NCI-H82 treated with DMSO at 0.1 percent for 48 hours (cell line): ENCODE measurements around the gene POR.
"Not testable (repeated sequence)": the region's sequence is repeated elsewhere in the genome, so short reads cannot be mapped to it uniquely, and the experiment has no call there.

Experiments
- DNase-seq: peaks from one replicate; lab custom pipeline; 2025; ENCODE audit not compliant: unreplicated experiment; lab: John Stamatoyannopoulos, UW

Gene POR

GRCh38 chr7:76016191-76016947 is 101.4 kb downstream of the POR start:
- DNase-seq = no peak

DNA sequence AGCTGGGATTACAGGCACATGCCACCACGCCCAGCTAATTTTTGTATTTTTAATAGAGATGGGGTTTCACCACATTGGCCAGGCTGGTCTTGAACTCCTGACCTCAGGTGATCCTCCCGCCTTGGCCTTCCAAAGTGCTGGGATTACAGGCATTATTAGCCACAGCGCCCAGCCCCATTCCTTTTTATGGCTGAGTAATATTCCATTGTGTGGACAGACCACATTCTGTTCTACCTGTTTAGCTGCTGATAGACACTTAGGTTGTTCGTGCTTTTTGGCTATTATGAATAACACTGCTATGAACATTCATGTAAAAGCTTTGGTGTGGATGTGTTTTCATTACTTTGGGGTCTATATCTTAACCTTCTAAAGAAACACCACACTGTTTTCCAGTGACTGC is 103.6 kb downstream of the POR start:
- DNase-seq = not testable (repeated sequence)

- DNase-seq = peak; percentile 18
These were observed 105.2 kb downstream of the POR start for GRCh38 chr7:76020031-76020714.

DNA sequence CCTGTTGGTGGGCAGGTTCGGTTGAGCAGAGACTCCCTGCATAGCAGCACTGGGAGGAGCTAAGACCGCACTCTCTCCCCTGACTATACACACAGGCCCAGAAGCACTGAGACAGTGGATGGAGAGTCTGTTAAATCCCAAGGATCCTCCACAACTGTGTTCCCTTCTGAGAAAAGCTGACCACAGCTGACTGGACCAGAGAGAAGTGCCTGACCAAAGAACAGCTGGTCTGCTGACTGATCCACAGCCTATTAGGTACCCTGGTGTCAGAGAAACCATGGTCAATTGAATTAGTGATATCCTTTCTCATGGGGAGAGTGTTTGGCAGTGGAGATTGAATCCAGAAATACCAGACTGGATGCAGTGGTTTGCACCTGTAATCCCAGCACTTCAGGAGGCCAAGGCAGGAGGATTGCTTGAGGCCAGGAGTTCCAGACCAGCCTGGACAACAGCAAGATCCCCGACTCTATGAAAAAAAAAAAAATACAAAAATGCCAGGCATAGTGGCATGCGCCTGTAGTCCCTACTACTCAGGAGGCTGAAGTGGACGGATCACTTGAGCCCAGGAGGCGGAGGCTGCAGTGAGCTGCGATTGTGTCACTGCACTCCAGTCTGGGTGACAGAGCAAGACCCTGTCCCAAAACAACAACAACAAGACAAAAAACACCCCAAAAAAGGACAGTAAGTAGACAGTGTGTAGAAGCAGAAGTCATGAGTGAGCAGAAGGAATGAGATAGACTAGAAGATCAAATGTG is 107.2 kb downstream of the POR start:
- DNase-seq = no peak

- DNase-seq = no peak
These were observed 108.0 kb downstream of the POR start for GRCh38 chr7:76023002-76023401.

- DNase-seq = not testable (repeated sequence)
These were observed 114.7 kb downstream of the POR start for GRCh38 chr7:76029682-76030081.

GRCh38 chr7:76031964-76032363 is 117.0 kb downstream of the POR start:
- no peak for DNase-seq
